Osteocyte (in vitro differentiated cells): ENCODE measurements around the gene PTPRD. TPM values are rescaled to one million over a fixed set of nuclear protein-coding genes. Genes with fewer than 3 reads are reported as not detected.

ENCODE experiments used
- DNase-seq: peaks from one replicate; pipeline ENCODE4 v3.0.0; 2021; ENCODE audit warnings: mixed read lengths; ENCODE audit not compliant: unreplicated experiment; ENCODE audit errors: extremely low spot score
- H3K27ac Mint-ChIP-seq: one replicate; pipeline ENCODE4 v1.8.0; 2021; ENCODE audit warnings: mild to moderate bottlenecking, mixed read lengths; ENCODE audit not compliant: unreplicated experiment
- H3K27me3 Mint-ChIP-seq: one replicate; pipeline ENCODE4 v1.8.0; 2021; ENCODE audit warnings: mixed read lengths; ENCODE audit not compliant: unreplicated experiment
- H3K36me3 Mint-ChIP-seq: one replicate; pipeline ENCODE4 v1.8.0; 2021; ENCODE audit warnings: mixed read lengths; ENCODE audit not compliant: unreplicated experiment
- H3K4me1 Mint-ChIP-seq: one replicate; pipeline ENCODE4 v1.8.0; 2021; ENCODE audit warnings: mixed read lengths; ENCODE audit not compliant: unreplicated experiment
- H3K4me3 Mint-ChIP-seq: one replicate; pipeline ENCODE4 v1.8.0; 2021; ENCODE audit warnings: mild to moderate bottlenecking, moderate library complexity, mixed read lengths; ENCODE audit not compliant: unreplicated experiment
- H3K9me3 Mint-ChIP-seq: one replicate; pipeline ENCODE4 v1.8.0; 2021; ENCODE audit warnings: mixed read lengths; ENCODE audit not compliant: unreplicated experiment
- CTCF ChIP-seq: fragments of 200-600 bp; sonication (generic); IDR thresholded peaks from 2 replicates; pipeline ENCODE4 v1.5.0; 2021; ENCODE audit warnings: antibody characterized with exemption, mild to moderate bottlenecking, moderate library complexity
- total RNA-seq: library from RNA; stranded (reverse); gene quantifications from 2 replicates; pipeline ENCODE4 v1.2.1, GENCODE V29; 2021

The PTPRD gene
- total RNA-seq, 1 donor from 2014 or later = 5.4 TPM

- no peak overlapping the region for H3K27ac Mint-ChIP-seq
- no peaks in the 10 kb centered on the region for H3K9me3 Mint-ChIP-seq
- no peak for TF ChIP-seq CTCF
- H3K4me1 Mint-ChIP-seq = no peaks in the 10 kb centered on the region
- H3K36me3 Mint-ChIP-seq = no peaks in the 10 kb centered on the region
- DNase-seq = no peak
- no peak overlapping the region for H3K4me3 Mint-ChIP-seq
- H3K27me3 Mint-ChIP-seq = no peaks in the 10 kb centered on the region
Observed at GRCh38 chr9:9992936-9993335, 619.9 kb downstream of the PTPRD start.

GRCh38 chr9:9973062-9973461 is 639.7 kb downstream of the PTPRD start:
- no peaks in the 10 kb centered on the region for H3K36me3 Mint-ChIP-seq
- no peaks in the 10 kb centered on the region for H3K9me3 Mint-ChIP-seq
- H3K4me3 Mint-ChIP-seq = no peak overlapping the region
- no peak for DNase-seq
- H3K4me1 Mint-ChIP-seq = no peaks in the 10 kb centered on the region
- H3K27ac Mint-ChIP-seq = no peak overlapping the region
- TF ChIP-seq CTCF = no peak
- peaks cover 8% of the 10 kb centered on the region for H3K27me3 Mint-ChIP-seq

GRCh38 chr9:9970514-9970913 is 642.3 kb downstream of the PTPRD start:
- Mint-ChIP-seq H3K4me1 (no peaks in the 10 kb centered on the region), H3K36me3 (no peaks in the 10 kb centered on the region), H3K4me3 (no peak overlapping the region), H3K27ac (no peak overlapping the region), H3K9me3 (no peaks in the 10 kb centered on the region), H3K27me3 (peaks cover 12% of the 10 kb centered on the region)
- no peak for TF ChIP-seq CTCF
- no peak for DNase-seq

- no peak overlapping the region for H3K27ac Mint-ChIP-seq
- no peaks in the 10 kb centered on the region for H3K4me1 Mint-ChIP-seq
- no peak overlapping the region for H3K4me3 Mint-ChIP-seq
- peaks cover 23% of the 10 kb centered on the region for H3K27me3 Mint-ChIP-seq
- DNase-seq = no peak
- no peaks in the 10 kb centered on the region for H3K9me3 Mint-ChIP-seq
- TF ChIP-seq CTCF = no peak
- H3K36me3 Mint-ChIP-seq = no peaks in the 10 kb centered on the region
Observed at GRCh38 chr9:9963841-9964240, 649.0 kb downstream of the PTPRD start.

- Mint-ChIP-seq H3K36me3 (no peaks in the 10 kb centered on the region), H3K4me1 (no peaks in the 10 kb centered on the region), H3K27me3 (peaks cover 19% of the 10 kb centered on the region), H3K4me3 (no peak overlapping the region), H3K9me3 (no peaks in the 10 kb centered on the region), H3K27ac (no peak overlapping the region)
- TF ChIP-seq CTCF = no peak
- DNase-seq = no peak
Observed at GRCh38 chr9:9961934-9962333, 650.9 kb downstream of the PTPRD start.
